ENCODE data around the gene MARCO.

- TF ChIP-seq CTCF (IDR thresholded peaks at IDR 0.05 in 8 of 11, conservative IDR thresholded peaks at IDR 0.05 in 3 of 11), result no peak
- TF ChIP-seq POLR2A (IDR thresholded peaks at IDR 0.05), result no peak
Measured at GRCh38 chr2:119025762-119026351, 83.9 kb downstream of the MARCO start.

All from spleen (tissue), 7 donors.